Measurements from ENCODE around the gene PACS1.
A peak's percentile ranks its signal among the peaks of the same experiment; 100 is the strongest.
"Not testable (repeated sequence)": the region's sequence is repeated elsewhere in the genome, so short reads cannot be mapped to it uniquely, and the experiment has no call there.

Gene PACS1

DNA sequence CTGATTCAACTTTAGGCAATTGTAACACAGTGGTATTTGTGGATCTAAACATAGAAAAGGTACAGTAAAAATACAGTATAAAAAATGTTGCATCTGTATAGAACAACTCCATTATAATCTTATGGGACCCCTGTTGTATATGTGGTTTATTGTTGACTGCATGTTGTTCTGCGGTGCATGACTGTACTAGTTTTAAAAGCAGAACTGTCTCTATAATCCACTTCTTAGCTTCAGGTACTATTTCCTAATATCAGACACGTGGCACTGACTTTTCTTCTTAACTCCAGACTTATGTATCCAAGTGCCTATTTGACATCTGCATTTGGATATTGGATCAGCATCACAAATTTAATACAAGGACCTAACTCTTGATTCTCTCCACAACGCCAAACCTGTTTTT lies 41.1 kb downstream of the PACS1 start:
- no peaks in the 10 kb centered on the region for H3K27me3 ChIP-seq (ENCODE audit: control insufficient read depth, low read length)
- H3K79me2 ChIP-seq (ENCODE audit: control insufficient read depth, low read length) = peaks cover 90% of the 10 kb centered on the region
- peak overlapping the region; percentile 82 for H3K27ac ChIP-seq (ENCODE audit: low read depth, low read length)
- H3K4me1 ChIP-seq (ENCODE audit: control insufficient read depth, low read length) = peaks cover 87% of the 10 kb centered on the region
- H3K4me3 ChIP-seq (ENCODE audit: low read length) = peak overlapping the region; percentile 62
- H3K36me3 ChIP-seq (ENCODE audit: control insufficient read depth, low read length) = peaks cover 7% of the 10 kb centered on the region
- H3K9me3 ChIP-seq (ENCODE audit: control insufficient read depth, insufficient read depth, low read length) = no peaks in the 10 kb centered on the region
- H4K20me1 ChIP-seq (ENCODE audit: control insufficient read depth, insufficient read depth, low read depth, low read length) = no peaks in the 10 kb centered on the region
- H3F3A ChIP-seq (ENCODE audit: control insufficient read depth, insufficient read depth) = peaks cover 47% of the 10 kb centered on the region
- peak overlapping the region; percentile 77 for H3K4me2 ChIP-seq (ENCODE audit: low read length)
- no peaks in the 10 kb centered on the region for H3K9me2 ChIP-seq (replicated peaks; ENCODE audit: control insufficient read depth, low read length)
- TF ChIP-seq, protein P1, sequence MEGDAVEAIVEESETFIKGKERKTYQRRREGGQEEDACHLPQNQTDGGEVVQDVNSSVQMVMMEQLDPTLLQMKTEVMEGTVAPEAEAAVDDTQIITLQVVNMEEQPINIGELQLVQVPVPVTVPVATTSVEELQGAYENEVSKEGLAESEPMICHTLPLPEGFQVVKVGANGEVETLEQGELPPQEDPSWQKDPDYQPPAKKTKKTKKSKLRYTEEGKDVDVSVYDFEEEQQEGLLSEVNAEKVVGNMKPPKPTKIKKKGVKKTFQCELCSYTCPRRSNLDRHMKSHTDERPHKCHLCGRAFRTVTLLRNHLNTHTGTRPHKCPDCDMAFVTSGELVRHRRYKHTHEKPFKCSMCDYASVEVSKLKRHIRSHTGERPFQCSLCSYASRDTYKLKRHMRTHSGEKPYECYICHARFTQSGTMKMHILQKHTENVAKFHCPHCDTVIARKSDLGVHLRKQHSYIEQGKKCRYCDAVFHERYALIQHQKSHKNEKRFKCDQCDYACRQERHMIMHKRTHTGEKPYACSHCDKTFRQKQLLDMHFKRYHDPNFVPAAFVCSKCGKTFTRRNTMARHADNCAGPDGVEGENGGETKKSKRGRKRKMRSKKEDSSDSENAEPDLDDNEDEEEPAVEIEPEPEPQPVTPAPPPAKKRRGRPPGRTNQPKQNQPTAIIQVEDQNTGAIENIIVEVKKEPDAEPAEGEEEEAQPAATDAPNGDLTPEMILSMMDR (IDR thresholded peaks at IDR 0.05; ENCODE audit: low read depth, low read length, poor library complexity, severe bottlenecking) = no peak
- no peak for TF ChIP-seq EZH2phosphoT487 (IDR thresholded peaks at IDR 0.05; ENCODE audit: borderline replicate concordance, low read length)

DNA sequence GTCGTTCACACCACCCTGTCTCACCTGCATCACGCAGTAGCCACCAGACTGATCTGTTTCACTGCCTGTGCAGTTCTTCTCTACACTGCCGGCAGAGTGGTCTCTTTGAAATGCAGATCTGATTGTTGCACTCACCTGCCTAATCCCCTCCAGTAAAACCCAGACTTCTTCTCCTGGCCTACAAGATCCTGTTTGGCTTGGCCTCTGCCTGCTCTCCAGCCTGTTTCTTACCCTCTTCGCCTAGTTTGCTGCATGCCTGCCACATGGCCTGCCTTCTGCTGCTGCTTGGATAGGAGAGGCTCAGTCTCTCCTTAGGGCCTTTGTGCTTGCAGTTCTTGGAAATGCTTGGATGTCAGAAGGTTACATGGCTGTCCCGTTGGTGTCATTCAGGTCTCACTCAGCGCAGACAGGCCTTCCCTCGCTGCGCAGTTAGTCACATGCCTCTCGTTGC lies 42.0 kb downstream of the PACS1 start:
- H3K4me3 ChIP-seq (ENCODE audit: low read length) = peak overlapping the region; percentile 62
- no peaks in the 10 kb centered on the region for H3K9me3 ChIP-seq (ENCODE audit: control insufficient read depth, insufficient read depth, low read length)
- peaks cover 96% of the 10 kb centered on the region for H3K79me2 ChIP-seq (ENCODE audit: control insufficient read depth, low read length)
- H3K4me2 ChIP-seq (ENCODE audit: low read length) = peak overlapping the region; percentile 77
- H4K20me1 ChIP-seq (ENCODE audit: control insufficient read depth, insufficient read depth, low read depth, low read length) = no peaks in the 10 kb centered on the region
- no peaks in the 10 kb centered on the region for H3K27me3 ChIP-seq (ENCODE audit: control insufficient read depth, low read length)
- no peaks in the 10 kb centered on the region for H3K9me2 ChIP-seq (replicated peaks; ENCODE audit: control insufficient read depth, low read length)
- H3K36me3 ChIP-seq (ENCODE audit: control insufficient read depth, low read length) = peaks cover 5% of the 10 kb centered on the region
- TF ChIP-seq, protein P1 (IDR thresholded peaks at IDR 0.05; ENCODE audit: low read depth, low read length, poor library complexity, severe bottlenecking) = no peak
- no peak for TF ChIP-seq EZH2phosphoT487 (IDR thresholded peaks at IDR 0.05; ENCODE audit: borderline replicate concordance, low read length)
- H3F3A ChIP-seq (ENCODE audit: control insufficient read depth, insufficient read depth) = peaks cover 47% of the 10 kb centered on the region
- peaks cover 91% of the 10 kb centered on the region for H3K4me1 ChIP-seq (ENCODE audit: control insufficient read depth, low read length)
- peak overlapping the region; percentile 82 for H3K27ac ChIP-seq (ENCODE audit: low read depth, low read length)

- H3K4me1 ChIP-seq (ENCODE audit: control insufficient read depth, low read length) = peaks cover 89% of the 10 kb centered on the region
- peaks cover 96% of the 10 kb centered on the region for H3K79me2 ChIP-seq (ENCODE audit: control insufficient read depth, low read length)
- H3K9me3 ChIP-seq (ENCODE audit: control insufficient read depth, insufficient read depth, low read length) = no peaks in the 10 kb centered on the region
- peak overlapping the region; percentile 82 for H3K27ac ChIP-seq (ENCODE audit: low read depth, low read length)
- H3F3A ChIP-seq (ENCODE audit: control insufficient read depth, insufficient read depth) = peaks cover 47% of the 10 kb centered on the region
- peak overlapping the region; percentile 62 for H3K4me3 ChIP-seq (ENCODE audit: low read length)
- no peaks in the 10 kb centered on the region for H3K27me3 ChIP-seq (ENCODE audit: control insufficient read depth, low read length)
- TF ChIP-seq, protein P1 (IDR thresholded peaks at IDR 0.05; ENCODE audit: low read depth, low read length, poor library complexity, severe bottlenecking) = no peak
- TF ChIP-seq EZH2phosphoT487 (IDR thresholded peaks at IDR 0.05; ENCODE audit: borderline replicate concordance, low read length) = no peak
- H3K36me3 ChIP-seq (ENCODE audit: control insufficient read depth, low read length) = no peaks in the 10 kb centered on the region; the same call in 1 of the 2 replicates
- H3K4me2 ChIP-seq (ENCODE audit: low read length) = peak overlapping the region; percentile 77
- no peaks in the 10 kb centered on the region for H4K20me1 ChIP-seq (ENCODE audit: control insufficient read depth, insufficient read depth, low read depth, low read length)
- no peaks in the 10 kb centered on the region for H3K9me2 ChIP-seq (replicated peaks; ENCODE audit: control insufficient read depth, low read length)
Observed at GRCh38 chr11:66112601-66113499, 42.8 kb downstream of the PACS1 start.

- peak overlapping the region; percentile 62 for H3K4me3 ChIP-seq (ENCODE audit: low read length)
- not testable (repeated sequence) for H3K9me3 ChIP-seq (ENCODE audit: control insufficient read depth, insufficient read depth, low read length); H3K9me2 ChIP-seq (replicated peaks; ENCODE audit: control insufficient read depth, low read length); H4K20me1 ChIP-seq (ENCODE audit: control insufficient read depth, insufficient read depth, low read depth, low read length); H3K36me3 ChIP-seq (ENCODE audit: control insufficient read depth, low read length); H3K27me3 ChIP-seq (ENCODE audit: control insufficient read depth, low read length)
- H3K4me2 ChIP-seq (ENCODE audit: low read length) = peak overlapping the region; percentile 77
- peaks cover 94% of the 10 kb centered on the region for H3K4me1 ChIP-seq (ENCODE audit: control insufficient read depth, low read length)
- H3F3A ChIP-seq (ENCODE audit: control insufficient read depth, insufficient read depth) = peaks cover 36% of the 10 kb centered on the region
- peaks cover 96% of the 10 kb centered on the region for H3K79me2 ChIP-seq (ENCODE audit: control insufficient read depth, low read length)
- H3K27ac ChIP-seq (ENCODE audit: low read depth, low read length) = peak overlapping the region; percentile 82
Observed at GRCh38 chr11:66114957-66115356, 44.9 kb downstream of the PACS1 start.
